DMS79 (cell line): Measurements from ENCODE around the gene NBPF10.
"Not testable (repeated sequence)": the region's sequence is repeated elsewhere in the genome, so short reads cannot be mapped to it uniquely, and the experiment has no call there.

Source experiments
- DNase-seq: peaks from one replicate; lab custom pipeline; 2025; lab: John Stamatoyannopoulos, UW

The NBPF10 gene

GRCh38 chr1:146144465-146144864, at the start of gene NBPF10:
Gene NBPF10 (minus strand): TSS chr1:146144804. CDS start chr1:146144769, 35 bp downstream.
- not testable (repeated sequence) for DNase-seq

- DNase-seq, result not testable (repeated sequence)
Measured at GRCh38 chr1:146174531-146174930, 29.9 kb upstream of the NBPF10 start.

GRCh38 chr1:146167740-146168139, 23.1 kb upstream of the NBPF10 start:
- not testable (repeated sequence) for DNase-seq

GRCh38 chr1:146167273-146167672, 22.7 kb upstream of the NBPF10 start:
- DNase-seq, result not testable (repeated sequence)
